Osteoblast (primary cell): ENCODE measurements around the gene EVI5L. TPM values are rescaled to one million over a fixed set of nuclear protein-coding genes. Genes with fewer than 3 reads are reported as not detected.

Experiments used
- DNase-seq: peaks from one replicate; pipeline ENCODE4 v3.0.0; 2011; ENCODE audit warnings: low spot score, mixed read lengths; ENCODE audit not compliant: insufficient read length; ENCODE audit errors: missing footprints
- H2AFZ ChIP-seq: 2 replicates; pipeline ENCODE4 v1.6.0; 2011; ENCODE audit warnings: mild to moderate bottlenecking, low read length
- H3K27ac ChIP-seq: 2 replicates; pipeline ENCODE4 v1.5.1; 2011; ENCODE audit warnings: mild to moderate bottlenecking, low read depth, low read length, moderate library complexity
- H3K27me3 ChIP-seq: 2 replicates; pipeline ENCODE4 v1.6.0; 2012; ENCODE audit warnings: mild to moderate bottlenecking, control low read depth, inconsistent platforms, low read length, moderate library complexity; ENCODE audit not compliant: insufficient read depth
- H3K36me3 ChIP-seq: 2 replicates; pipeline ENCODE4 v1.5.1; 2011; ENCODE audit warnings: mild to moderate bottlenecking, low read length, control low read depth, moderate library complexity; ENCODE audit not compliant: insufficient read depth
- H3K4me1 ChIP-seq: 2 replicates; pipeline ENCODE4 v1.5.1; 2011; ENCODE audit warnings: mild to moderate bottlenecking, low read length, control low read depth, moderate library complexity; ENCODE audit not compliant: insufficient read depth
- H3K4me2 ChIP-seq: 2 replicates; pipeline ENCODE4 v1.6.0; 2011; ENCODE audit warnings: mild to moderate bottlenecking, low read length; ENCODE audit not compliant: insufficient read depth
- H3K4me3 ChIP-seq: fragments of 200-600 bp; sonication (generic); 3 replicates; pipeline ENCODE4 v1.5.1; 2012; ENCODE audit warnings: mild to moderate bottlenecking, low read length, inconsistent platforms; ENCODE audit not compliant: insufficient read depth
- H3K79me2 ChIP-seq: 2 replicates; pipeline ENCODE4 v1.6.0; 2012; ENCODE audit warnings: mild to moderate bottlenecking, low read length, control low read depth, inconsistent platforms; ENCODE audit not compliant: insufficient read depth
- H3K9me3 ChIP-seq: 2 replicates; pipeline ENCODE4 v1.5.1; 2011; ENCODE audit warnings: low read depth, low read length, control low read depth
- H4K20me1 ChIP-seq: 2 replicates; pipeline ENCODE4 v1.6.0; 2012; ENCODE audit warnings: mild to moderate bottlenecking, low read length, control low read depth; ENCODE audit not compliant: insufficient read depth
- CTCF ChIP-seq: IDR thresholded peaks from 2 replicates; pipeline ENCODE4 v1.5.1; 2011; ENCODE audit warnings: mild to moderate bottlenecking, low read depth, low read length, moderate library complexity; ENCODE audit errors: extremely low read depth
- total RNA-seq: library from RNA; depleted of rRNA; stranded (reverse); fragments of >200 nt; gene quantifications from 2 replicates; pipeline ENCODE4 v1.2.3, GENCODE V29; 2012

The EVI5L gene
- total RNA-seq, 1 donor, result 26.1 TPM

- no peak for TF ChIP-seq CTCF
- Histone ChIP-seq H2AFZ (no peak overlapping the region), H3K4me1 (no peaks in the 10 kb centered on the region), H3K79me2 (peaks cover 12% of the 10 kb centered on the region), H3K4me3 (no peak overlapping the region), H3K9me3 (no peaks in the 10 kb centered on the region), H3K27me3 (no peaks in the 10 kb centered on the region), H4K20me1 (peaks cover 20% of the 10 kb centered on the region), H3K27ac (no peak overlapping the region), H3K4me2 (no peak overlapping the region), H3K36me3 (no peaks in the 10 kb centered on the region)
- peak; percentile 42 for DNase-seq
These were observed 16.2 kb downstream of the EVI5L start for GRCh38 chr19:7846155-7846646.

GRCh38 chr19:7847664-7848063, 17.6 kb downstream of the EVI5L start:
- peaks cover 20% of the 10 kb centered on the region for H4K20me1 ChIP-seq
- no peaks in the 10 kb centered on the region for H3K4me1 ChIP-seq
- TF ChIP-seq CTCF, result no peak
- H3K36me3 ChIP-seq, result no peaks in the 10 kb centered on the region
- peak; percentile 58 for DNase-seq
- H3K4me3 ChIP-seq, result no peak overlapping the region
- H3K9me3 ChIP-seq, result no peaks in the 10 kb centered on the region
- no peak overlapping the region for H2AFZ ChIP-seq
- no peak overlapping the region for H3K4me2 ChIP-seq
- H3K27me3 ChIP-seq, result no peaks in the 10 kb centered on the region
- peaks cover 6% of the 10 kb centered on the region for H3K79me2 ChIP-seq
- no peak overlapping the region for H3K27ac ChIP-seq

- H3K27ac ChIP-seq, result no peak overlapping the region
- TF ChIP-seq CTCF, result no peak
- no peaks in the 10 kb centered on the region for H3K36me3 ChIP-seq
- peak; percentile 60 for DNase-seq
- H3K4me1 ChIP-seq, result no peaks in the 10 kb centered on the region
- no peak overlapping the region for H3K4me2 ChIP-seq
- no peaks in the 10 kb centered on the region for H3K27me3 ChIP-seq
- H2AFZ ChIP-seq, result no peak overlapping the region
- no peaks in the 10 kb centered on the region for H3K9me3 ChIP-seq
- H4K20me1 ChIP-seq, result peaks cover 11% of the 10 kb centered on the region
- H3K79me2 ChIP-seq, result no peaks in the 10 kb centered on the region
- no peak overlapping the region for H3K4me3 ChIP-seq
These were observed 18.9 kb downstream of the EVI5L start for GRCh38 chr19:7848779-7849457.

- Histone ChIP-seq H3K9me3 (no peaks in the 10 kb centered on the region), H3K4me2 (no peak overlapping the region), H3K36me3 (no peaks in the 10 kb centered on the region), H3K4me3 (no peak overlapping the region), H4K20me1 (peaks cover 9% of the 10 kb centered on the region), H3K79me2 (no peaks in the 10 kb centered on the region), H2AFZ (no peak overlapping the region), H3K27me3 (no peaks in the 10 kb centered on the region), H3K27ac (no peak overlapping the region), H3K4me1 (no peaks in the 10 kb centered on the region)
- peak; percentile 88 for DNase-seq
- no peak for TF ChIP-seq CTCF
These were observed 19.6 kb downstream of the EVI5L start for GRCh38 chr19:7849631-7849999.
